ENCODE measurements around the gene ANO6.
"Not testable (repeated sequence)": the region's sequence is repeated elsewhere in the genome, so short reads cannot be mapped to it uniquely, and the experiment has no call there.

ANO6 gene

DNA sequence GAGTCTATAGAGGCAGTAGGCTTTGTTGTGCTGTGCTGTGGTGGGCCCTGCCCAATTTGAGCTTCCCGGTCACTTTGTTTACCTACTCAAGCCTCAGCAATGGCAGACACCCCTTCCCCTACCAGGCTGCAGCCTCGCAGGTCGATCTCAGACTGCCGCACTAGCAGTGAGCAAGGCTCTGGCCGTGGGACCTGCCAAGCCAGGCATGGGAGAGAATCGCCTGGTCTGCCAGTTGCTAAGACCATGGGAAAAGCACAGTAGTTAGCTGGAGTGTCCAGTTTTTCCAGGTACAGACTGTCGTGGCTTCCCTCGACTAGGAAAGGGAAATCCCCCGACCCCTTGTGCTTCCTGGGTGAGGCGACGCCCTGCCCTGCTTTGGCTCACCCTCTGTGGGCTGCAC lies 26.3 kb downstream of the ANO6 start:
- no peak for DNase-seq

DNA sequence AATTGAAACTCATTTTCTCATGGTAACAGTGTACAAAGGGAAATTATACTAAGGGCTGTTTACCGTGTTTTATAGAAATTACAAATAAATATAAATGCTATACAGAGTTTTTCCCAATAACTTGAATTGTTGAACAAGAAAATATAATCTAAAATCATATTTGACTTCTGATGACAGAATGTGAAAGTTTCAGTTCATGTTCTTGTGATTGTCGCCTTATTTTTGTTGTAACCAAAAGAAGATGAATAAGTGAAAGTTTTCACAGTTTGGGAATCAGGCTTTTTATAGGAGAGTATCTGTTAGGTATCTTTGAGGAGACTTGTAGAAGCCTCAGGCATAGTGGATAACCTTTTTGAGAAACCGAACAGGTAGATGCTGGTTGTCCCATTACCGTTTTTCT lies 28.1 kb downstream of the ANO6 start:
- no peak for DNase-seq

DNA sequence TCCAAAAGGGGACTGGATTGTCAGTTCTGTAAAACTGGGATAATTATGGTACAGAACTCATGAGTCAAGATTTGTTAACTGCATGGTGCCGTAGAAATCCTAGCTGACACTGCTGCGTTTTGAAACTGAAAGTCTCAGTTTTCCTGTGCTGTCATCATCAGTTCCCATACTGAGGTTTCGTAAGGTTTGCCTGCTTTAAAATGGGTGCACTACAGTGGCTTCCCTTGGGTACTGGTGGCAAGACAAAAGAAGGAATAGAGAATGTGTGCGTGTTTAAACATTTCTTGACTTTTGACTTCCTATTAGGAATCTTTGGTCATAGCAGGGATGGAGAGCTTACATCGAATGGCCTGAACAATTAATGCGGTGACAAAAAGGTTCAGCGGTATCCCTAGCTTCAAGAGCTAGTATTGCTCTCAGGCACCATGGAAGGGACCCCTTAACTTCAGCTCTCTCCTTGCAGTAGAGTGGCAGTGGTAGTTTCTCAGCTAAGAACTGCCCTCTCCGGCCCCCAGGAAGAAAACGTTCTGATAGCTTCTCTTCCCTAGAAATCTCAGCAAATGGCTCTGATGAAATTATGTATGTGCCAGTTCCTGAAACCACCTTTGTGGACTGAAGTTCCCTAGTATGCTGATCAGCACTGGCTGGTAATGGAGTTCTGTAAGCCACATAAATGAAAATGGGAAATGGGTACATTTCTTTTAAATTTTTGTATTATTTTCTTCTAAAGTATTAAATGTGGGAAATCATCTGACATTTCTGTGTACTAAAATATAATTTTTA lies 28.9 kb downstream of the ANO6 start:
- DNase-seq = no peak

DNA sequence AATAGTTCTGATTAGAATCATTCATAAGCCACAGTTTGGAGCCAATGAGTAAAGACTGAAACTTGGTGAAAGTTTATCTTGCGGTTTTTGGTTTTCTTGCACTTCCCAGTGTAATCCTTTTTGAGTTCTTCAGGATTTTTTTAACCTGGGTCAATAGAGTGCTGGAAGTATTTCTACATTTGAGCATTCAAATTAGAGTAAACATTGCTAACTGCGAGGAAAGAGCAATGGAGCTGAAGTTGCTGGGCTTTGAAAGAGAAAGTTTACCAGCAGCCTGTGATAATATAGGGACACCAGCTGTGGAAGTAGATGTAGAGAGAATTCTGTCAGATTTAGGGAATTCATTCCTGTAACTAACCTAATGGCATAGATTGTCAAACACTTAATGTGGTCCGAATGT lies 30.3 kb downstream of the ANO6 start:
- DNase-seq = no peak

DNA sequence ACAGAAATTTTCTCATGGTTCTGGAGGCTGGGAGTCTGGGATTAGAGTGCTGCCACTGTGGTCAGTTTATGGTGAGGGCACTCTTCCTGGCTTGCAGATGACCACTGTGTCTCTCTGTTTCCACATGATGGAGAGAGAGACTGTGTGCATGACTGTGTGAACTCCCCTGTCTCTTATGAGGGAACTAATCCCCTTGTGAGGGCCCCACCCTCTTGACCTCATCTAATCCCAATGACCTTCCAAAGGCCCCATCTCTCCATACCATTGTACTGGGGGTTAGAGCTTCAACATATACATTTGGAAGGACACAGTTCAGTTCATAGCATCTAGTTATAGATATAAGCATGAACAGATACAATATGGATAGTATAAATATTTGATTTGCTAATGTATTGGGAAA lies 31.7 kb downstream of the ANO6 start:
- DNase-seq = no peak

DNA sequence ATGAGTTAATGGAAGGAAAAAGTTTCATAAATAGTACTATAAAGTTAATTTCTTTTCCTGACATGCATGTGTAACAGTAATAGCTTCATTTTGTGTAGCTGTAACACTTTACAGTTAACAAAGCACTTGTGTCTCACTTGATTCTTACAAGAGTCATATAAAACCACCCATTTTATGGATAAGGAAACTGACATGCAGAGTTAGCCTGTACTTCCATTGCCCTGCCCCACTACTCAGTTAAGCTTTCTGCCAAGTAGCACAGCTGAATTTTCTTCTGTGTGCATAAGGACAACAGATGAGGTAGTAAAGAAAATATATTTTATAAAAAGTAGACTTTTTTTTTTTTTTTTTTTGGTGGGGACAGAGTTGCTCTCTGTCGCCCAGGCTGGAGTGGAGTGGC lies 32.2 kb downstream of the ANO6 start:
- DNase-seq = no peak

DNA sequence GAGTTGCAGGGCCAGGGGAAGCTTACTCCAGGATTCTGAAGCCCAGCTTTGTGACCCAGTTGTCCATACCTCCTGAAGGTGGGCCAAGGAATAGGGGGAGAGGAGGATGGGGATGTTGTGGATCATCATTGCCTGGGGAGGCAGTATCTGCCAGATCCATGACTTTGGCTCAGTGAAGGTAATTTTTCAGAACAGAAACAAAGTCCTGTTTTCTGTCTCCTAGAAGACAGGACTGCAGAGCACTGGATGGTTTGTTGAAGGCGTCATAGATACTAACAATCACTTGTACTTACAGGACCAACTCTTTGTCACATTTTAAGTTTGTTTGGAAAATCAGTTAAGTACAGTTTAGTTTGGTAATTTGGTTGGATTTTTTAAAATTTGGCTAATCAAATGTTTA lies 38.4 kb downstream of the ANO6 start:
- DNase-seq = no peak

DNA sequence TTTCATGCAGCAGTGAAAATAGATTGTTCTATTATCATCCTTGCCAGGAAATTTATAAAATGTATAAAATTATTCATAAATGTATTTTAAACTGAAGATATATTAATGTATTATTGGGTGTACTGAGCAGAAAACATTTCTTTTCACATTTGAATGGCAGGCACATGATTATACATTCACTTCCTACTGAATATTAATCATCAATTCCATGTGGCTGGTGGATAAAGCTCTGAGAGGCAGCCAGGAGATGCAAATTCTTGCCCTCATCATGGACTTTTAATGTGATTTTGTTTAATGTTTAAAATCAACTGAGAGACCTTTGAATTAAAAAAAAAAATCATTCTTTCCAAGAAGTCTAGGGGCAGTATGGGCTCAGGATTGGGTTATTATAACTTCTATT lies 40.8 kb downstream of the ANO6 start:
- DNase-seq = no peak

DNA sequence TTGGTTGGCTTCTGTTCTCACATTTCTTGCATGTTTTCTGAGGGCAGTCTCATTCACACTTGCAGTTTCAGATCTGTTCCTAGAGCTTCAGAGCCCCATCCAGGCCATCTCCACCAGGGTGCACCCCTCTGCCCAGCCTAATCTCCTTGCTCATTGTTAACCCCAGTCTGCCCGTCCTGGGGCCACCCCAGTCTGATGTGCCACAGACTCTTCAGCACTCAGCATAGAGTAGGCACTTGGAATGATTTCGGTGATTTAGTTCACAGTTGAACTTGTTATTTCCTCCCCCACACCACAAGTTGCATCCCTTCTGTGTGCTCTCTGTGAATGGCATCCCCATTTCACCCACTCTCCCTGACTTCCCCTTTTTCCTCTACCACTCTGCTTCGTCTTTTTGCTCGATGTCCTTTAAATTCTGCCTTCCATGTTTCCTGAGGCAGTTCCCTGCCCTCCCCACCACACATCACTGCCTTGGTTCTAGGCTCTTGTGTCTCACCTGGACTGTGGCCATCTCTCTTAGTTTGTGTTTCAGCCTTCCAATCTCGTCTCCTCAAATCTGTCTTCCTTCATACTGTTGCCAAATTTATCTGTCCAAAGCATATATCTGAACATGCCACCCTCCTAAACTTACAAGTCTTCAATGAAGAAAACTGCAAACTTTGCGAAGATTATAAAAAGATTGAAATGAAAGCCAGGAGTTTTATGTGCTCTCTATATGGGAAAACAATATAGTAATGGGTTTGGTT lies 41.5 kb downstream of the ANO6 start:
- DNase-seq = no peak

DNA sequence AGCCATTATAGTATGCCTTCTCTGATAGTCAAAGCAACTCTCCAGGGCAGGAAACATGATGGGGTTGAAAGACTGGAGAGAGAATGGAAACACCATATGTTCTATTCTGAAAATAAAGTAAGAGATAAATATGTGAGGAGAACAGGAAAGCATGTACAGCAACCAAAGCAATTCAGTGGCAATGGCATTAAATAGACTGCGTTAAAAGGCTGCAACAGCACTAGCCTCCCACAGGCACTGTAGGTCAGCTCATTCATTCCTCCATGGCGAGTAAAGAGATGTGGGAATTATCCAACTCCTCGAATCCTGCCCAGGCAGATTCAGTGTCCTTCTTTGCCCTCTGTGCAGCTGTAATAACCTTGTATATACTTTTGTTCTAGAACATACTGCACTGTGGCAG lies 43.8 kb downstream of the ANO6 start:
- DNase-seq = peak; percentile 46

DNA sequence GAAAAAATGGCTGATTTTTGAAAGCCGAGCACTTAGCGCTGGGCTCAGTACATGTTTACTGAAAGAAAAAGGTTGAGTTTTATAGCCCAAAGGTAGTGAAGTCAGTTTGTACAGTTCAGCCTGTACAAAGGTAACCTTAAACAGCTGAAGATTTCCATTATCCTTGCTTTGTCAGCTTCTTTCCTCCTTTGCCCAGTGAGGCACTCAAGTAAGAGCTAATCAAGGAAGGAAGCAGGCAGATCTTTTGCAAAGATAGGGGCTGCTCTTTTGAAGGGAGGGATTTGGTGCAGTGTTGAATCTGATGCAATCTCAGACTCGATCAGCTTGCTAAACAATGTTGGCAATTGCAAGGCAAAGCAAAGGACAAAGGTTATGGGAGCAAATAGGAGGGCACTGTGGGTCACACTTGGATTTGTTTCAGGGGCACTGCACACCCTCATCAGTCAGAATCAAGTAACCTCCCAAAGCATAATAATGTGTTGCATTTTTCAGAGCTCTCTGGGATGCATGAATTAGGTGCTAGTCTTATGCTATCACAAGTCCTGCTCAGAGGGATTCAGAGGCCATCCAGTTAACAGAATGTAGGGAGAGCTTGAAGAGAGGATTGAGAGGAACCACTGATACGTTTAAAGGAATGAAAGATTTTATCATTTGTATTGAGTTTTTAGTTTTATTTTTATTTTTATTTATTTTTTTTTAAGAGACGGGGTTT lies 44.4 kb downstream of the ANO6 start:
- no peak for DNase-seq

DNA sequence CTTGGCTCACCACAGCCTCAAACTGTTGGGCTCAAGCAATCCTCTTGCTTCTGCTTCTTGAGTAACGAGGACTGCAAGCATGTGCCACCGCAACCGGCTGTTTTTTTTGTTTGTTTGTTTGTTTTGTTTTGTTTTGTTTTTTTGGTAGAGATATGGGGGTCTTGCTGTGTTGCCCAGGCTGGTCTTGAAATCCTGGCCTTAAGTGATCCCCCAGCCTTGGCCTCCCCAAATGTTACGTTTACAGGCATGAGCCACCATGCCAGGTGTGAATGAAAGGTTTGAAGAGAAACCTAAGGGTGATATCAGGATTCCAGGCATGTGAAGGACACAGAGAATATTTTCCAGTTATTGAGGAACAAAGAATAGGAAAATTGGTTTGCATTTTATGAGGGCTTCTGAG lies 45.0 kb downstream of the ANO6 start:
- no peak for DNase-seq

DNA sequence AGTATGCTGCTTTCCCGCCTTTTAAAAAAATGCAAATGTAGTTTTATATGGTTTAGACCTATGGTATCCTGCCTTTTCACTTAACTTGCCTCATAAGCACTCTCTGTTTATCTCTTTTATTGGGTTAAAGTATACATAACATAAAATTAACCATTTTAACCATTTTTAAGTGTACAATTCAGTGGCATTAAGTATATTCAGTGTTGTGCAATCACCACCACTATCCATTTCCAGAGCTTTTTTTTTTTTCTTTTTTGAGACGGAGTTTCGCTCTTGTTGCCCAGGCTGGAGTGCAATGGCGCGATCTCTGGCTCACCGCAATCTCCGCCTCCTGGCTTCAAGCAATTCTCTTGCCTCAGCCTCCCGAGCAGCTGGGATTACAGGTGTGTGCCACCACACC lies 46.3 kb downstream of the ANO6 start:
- not testable (repeated sequence) for DNase-seq

DNA sequence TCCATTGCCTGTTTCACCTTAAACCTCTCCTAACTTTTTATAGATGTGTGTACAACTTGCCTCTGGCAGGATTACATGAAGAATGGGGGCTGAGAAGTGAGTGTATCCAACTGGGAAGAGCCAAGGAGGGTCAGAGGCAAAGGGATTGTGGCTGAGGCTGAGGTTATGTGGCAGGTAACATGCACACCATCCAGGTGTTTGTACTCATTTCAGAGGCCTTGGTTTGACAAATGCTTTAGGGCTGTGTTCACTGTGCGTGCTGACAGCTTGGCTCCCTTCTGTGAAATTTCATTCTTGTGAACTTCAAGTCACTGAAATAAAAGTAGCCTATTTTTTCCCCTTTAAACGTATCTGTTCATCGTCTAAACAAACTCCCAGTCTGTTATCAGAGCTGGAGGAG lies 47.7 kb downstream of the ANO6 start:
- DNase-seq = no peak

DNA sequence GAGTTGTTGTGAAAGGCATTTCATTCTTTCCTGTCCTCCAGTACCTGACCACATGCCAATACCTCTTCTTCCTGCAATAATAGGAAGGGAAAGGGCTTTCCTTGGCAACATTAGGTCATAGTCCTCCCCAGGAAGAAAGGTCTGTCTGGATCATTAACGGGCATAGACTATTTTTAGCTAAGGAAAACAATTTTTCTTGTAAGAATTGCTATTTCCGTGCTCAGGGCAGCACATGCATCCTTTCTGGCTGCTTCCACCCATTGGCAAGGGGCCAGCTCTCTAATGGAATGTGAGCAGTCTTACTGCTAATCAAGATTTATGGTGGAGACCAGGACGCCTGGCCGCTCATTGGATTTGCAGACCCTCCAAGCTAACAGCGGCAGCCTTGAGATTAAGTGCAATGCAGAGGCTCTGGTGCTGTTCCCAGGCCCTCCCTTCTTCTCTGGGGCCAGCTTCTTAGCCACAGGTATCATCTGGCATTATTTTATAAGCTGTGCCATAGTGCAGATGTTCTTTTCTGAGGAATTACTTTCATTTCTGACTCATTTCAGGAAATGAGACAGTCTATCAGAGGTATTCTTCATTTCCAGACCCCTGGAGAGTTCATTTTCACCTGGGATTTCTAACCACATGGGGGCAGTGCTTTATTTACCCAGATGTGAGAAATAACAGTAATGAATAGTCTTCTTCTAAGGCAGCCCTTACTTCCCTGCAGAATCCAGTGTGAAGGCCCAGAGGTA lies 52.9 kb downstream of the ANO6 start:
- peak; percentile 91 for DNase-seq

DNA sequence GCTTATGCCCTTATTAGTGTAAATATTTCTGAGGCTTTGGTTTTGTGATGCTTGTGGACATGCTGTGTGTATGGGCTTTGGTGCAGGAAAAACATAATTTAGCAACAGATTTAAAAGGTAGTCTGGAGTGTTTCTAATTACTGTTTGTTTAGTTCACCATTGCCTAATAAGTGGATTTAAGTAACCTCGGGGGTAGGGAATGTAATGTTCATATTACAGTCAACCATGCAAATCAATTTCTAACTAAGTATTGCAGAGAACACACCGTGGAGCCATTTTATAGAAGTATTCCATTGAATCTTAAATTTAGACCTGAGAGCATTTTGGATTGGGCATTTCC lies 53.5 kb downstream of the ANO6 start:
- no peak for DNase-seq

DNA sequence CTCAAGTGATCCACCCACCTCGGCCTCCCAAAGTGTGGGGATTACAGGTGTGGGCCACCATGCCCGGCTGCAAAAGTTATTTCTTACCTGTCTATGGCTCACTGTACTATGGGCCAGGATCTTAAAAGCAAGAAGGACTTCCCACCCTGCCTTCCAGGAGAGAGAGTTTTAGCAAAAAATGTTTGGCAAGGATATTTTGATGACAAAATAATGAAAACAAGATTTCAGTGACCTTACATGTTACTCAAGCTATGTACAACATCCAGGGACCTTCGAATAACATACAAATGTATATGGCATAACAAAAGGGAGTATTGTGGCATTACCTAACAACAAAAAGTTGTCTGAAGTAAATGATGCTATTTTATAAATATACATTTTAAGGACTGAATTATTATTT lies 55.1 kb downstream of the ANO6 start:
- DNase-seq = no peak

DNA sequence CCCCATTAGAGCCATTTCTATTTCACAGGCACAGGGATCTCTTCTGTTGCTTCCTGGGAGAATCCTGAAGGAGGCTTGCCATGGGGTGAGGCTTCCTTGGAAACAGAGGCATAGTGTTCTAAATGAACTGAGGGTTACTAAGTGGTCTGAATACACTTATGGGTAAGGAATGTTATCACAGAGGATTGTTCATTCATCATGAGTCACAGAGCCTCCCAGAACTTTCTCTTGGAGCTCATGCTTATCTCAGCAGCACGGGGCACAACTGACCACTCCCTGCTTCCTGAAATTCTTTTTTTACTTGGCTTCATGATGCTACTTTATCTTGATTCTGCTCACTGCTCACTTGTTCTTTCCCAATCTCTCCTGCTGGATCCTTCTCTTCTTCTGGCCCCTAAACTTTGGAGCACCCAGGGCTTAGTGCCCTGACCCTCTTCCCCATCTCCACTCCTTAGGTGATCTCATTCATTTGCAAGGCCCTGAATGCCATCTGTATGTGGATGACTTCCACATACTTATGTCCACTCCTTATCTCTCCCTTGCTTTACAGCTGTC lies 57.9 kb downstream of the ANO6 start:
- peak; percentile 100 for DNase-seq

DNA sequence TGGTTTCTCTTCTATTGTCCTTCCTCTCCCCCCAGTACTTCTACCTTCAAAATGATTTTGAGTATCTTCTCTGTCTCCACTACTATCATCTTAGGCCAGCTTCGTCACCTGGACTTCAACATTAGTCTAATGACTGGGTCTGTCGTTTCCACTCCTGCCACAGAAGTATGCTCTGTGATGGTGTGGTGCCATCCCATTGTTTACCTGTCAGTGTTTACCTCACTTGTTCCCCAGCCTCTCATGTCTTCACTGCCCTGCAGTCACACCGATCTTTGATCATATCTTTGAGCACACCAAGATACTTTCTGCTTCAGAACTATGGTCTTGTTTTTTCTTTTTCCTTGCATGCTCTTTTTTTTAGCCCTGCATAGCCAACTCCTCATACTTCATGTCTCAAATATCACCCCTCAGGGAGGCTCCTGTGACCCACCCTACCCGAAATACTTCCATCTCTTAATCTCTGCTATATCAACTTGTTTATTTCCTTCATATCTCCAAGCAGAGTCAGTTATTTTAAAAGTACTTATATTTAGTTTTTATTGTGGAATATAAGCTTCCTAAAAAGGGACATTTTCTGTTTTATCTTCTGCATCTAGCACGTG lies 60.4 kb downstream of the ANO6 start:
- no peak for DNase-seq

DNA sequence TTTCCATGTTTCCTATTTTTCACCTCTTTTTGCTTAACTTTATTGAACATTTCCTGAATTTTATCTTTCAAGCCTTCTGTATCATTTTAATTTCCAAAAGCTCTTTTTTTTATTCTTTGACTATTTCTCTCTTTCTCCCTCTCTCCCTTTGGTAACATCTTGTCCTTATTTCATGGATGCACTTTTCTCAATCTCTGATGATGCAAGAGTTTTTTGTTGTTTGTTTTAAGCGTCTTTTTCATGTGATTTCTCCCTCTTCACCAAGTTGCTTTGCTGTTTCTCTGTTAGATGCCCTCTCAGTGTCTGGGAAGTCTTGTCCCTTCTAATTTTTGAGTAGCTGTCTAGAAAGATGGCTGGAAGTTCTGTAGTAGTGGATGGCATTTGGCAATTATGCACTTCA lies 62.6 kb downstream of the ANO6 start:
- no peak for DNase-seq

DNA sequence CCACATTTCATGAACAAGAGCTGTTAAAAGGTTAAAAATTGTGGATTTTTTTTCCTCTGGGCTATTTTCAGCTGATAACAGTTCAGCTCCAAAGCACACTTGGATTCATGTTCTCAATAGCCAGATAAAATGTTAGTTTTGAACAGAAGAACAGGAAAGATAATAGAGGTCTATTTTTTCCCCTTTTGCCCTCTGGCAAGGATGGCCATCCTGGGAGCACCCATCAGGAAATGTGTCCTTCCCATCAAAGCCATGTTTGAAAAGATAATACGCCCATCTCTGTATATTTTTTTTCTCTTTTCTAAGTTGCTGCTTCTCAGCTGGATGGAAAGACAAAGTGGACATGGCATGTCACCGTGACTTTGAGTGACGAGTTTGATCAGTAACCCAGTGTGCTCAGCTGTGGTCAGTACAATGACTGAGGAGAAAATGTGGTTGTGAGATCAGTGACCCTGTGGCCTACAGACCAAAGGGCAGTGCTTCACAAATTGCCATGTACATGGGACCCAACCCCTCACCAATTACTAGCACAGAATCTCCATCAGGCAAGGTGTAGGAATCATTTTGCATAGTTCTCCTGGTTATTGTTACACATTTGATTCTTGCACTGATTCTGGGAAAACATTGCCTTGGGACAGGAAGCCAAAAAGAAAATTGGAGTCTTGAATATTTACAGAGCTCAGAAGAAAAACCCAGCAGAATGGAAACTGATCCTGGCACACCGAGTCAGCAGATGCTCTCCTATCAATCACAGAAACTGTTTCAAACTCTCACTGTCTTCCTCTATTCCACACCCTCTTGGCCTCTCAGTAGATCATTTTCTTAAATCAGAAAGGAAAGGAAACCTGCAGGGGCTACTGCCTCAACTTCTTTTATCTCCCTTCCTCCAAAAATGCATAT lies 64.3 kb downstream of the ANO6 start:
- no peak for DNase-seq

DNA sequence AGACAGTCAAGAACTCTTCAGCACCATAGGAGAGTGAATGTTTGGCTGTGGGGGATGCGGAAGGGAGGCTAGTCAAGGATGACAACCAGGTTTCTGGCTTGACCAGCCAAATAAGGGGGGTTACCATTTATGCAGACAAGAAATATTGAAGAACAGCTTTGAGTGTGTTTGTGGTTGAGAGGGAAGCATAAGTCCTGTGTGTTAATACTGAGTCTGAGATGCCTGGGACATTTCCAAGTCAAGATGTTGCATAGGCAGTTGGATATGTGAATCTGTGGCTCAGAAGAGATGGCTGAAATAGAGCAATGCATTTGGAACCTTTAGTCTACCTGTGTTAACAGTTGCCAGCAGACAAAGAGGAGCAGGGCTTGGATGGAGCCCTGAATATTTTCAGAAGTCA lies 66.1 kb downstream of the ANO6 start:
- no peak for DNase-seq
